Fibroblast of pulmonary artery (primary cell): Measurements from ENCODE around the gene ST3GAL6.
A peak's percentile ranks its signal among the peaks of the same experiment; 100 is the strongest.

Source experiments
- DNase-seq: peaks from one replicate; pipeline ENCODE4 v3.0.0-alpha.2; 2010; ENCODE audit warnings: low read depth
- H3K4me3 ChIP-seq: replicated peaks from 2 replicates; pipeline ENCODE4 v1.5.1; 2011; ENCODE audit warnings: low read depth, mild to moderate bottlenecking, control low read depth, low read length, moderate library complexity
- CTCF ChIP-seq: IDR thresholded peaks from 2 replicates; pipeline ENCODE4 v1.5.1; 2011; ENCODE audit warnings: mild to moderate bottlenecking, control low read depth, low read length, inconsistent platforms; ENCODE audit errors: missing control alignments

The ST3GAL6 gene

GRCh38 chr3:98778852-98779413, 15.8 kb downstream of the ST3GAL6 start:
- H3K4me3 ChIP-seq: no peak overlapping the region
- peak; percentile 99 for DNase-seq
- no peak for TF ChIP-seq CTCF

- no peak for TF ChIP-seq CTCF
- no peak overlapping the region for H3K4me3 ChIP-seq
- peak; percentile 87 for DNase-seq
These were observed 16.6 kb downstream of the ST3GAL6 start for GRCh38 chr3:98779541-98780335.

GRCh38 chr3:98780343-98780742, 17.2 kb downstream of the ST3GAL6 start:
- no peak for TF ChIP-seq CTCF
- DNase-seq: peak; percentile 88
- no peak overlapping the region for H3K4me3 ChIP-seq

GRCh38 chr3:98782824-98783500, 19.8 kb downstream of the ST3GAL6 start:
- no peak for TF ChIP-seq CTCF
- H3K4me3 ChIP-seq: no peak overlapping the region
- DNase-seq: no peak

- no peak for TF ChIP-seq CTCF
- DNase-seq: no peak
- H3K4me3 ChIP-seq: no peak overlapping the region
These were observed 20.9 kb downstream of the ST3GAL6 start for GRCh38 chr3:98784042-98784441.

GRCh38 chr3:98784666-98785600, 21.8 kb downstream of the ST3GAL6 start:
- DNase-seq: peak; percentile 96
- TF ChIP-seq CTCF: no peak
- no peak overlapping the region for H3K4me3 ChIP-seq
